GM12878 (cell line): ENCODE measurements around the gene CHRM5.

Source experiments
- BMI1 ChIP-seq: fragments of 450-650 bp; IDR thresholded peaks from 2 replicates; pipeline ENCODE4 v1.6.1; 2016; ENCODE audit warnings: mild to moderate bottlenecking, moderate library complexity, borderline replicate concordance
- FOXM1 ChIP-seq: IDR thresholded peaks from 2 replicates; pipeline ENCODE4 v1.6.1; 2012; ENCODE audit warnings: low read depth, mild to moderate bottlenecking, inconsistent platforms, low read length, moderate library complexity
- HCFC1 ChIP-seq: fragments of 150-350 bp; IDR thresholded peaks from 2 replicates; pipeline ENCODE4 v1.6.1; 2014; ENCODE audit warnings: low read length
- POLR2A ChIP-seq: IDR thresholded peaks from 2 replicates; pipeline ENCODE4 v1.6.1; 2011; ENCODE audit warnings: low read depth, mild to moderate bottlenecking, low read length
- POLR2AphosphoS2 ChIP-seq: IDR thresholded peaks from 2 replicates; pipeline ENCODE4 v1.6.1; 2011; ENCODE audit warnings: low read depth, mild to moderate bottlenecking, low read length, improper control_type of control experiment, moderate library complexity
- RCOR1 ChIP-seq: conservative IDR thresholded peaks from 2 replicates; pipeline ENCODE4 v1.6.1; 2012; ENCODE audit warnings: low read depth, low read length, improper control_type of control experiment
- TBL1XR1 ChIP-seq: IDR thresholded peaks from 2 replicates; pipeline ENCODE4 v1.6.1; 2012; ENCODE audit warnings: low read depth, low read length, improper control_type of control experiment
- TF ChIP-seq, protein P1 (sequence below), 3 experiments: IDR thresholded peaks in 2 of 3; conservative IDR thresholded peaks in 1 of 3; 2 replicates each; pipeline ENCODE4 v1.5.1; 2011; ENCODE audit warnings: low read depth in 3 of 3, low read length in 3 of 3, mild to moderate bottlenecking in 3 of 3, control low read depth in 2 of 3, moderate library complexity in 2 of 3, inconsistent platforms in 1 of 3, mixed read lengths in 1 of 3; ENCODE audit not compliant: control insufficient read depth in 2 of 3, insufficient read depth in 1 of 3; ENCODE audit errors: extremely low read depth in 1 of 3
- TF ChIP-seq, protein P2 (sequence below): IDR thresholded peaks from 2 replicates; pipeline ENCODE4 v1.6.1; 2012; ENCODE audit warnings: mild to moderate bottlenecking, low read depth, low read length
- TF ChIP-seq, protein P3 (sequence below): fragments of 450-650 bp; formaldehyde crosslinking; IDR thresholded peaks from 2 replicates; pipeline ENCODE4 v1.4.0; 2020; ENCODE audit warnings: mild to moderate bottlenecking, moderate library complexity

DNA sequence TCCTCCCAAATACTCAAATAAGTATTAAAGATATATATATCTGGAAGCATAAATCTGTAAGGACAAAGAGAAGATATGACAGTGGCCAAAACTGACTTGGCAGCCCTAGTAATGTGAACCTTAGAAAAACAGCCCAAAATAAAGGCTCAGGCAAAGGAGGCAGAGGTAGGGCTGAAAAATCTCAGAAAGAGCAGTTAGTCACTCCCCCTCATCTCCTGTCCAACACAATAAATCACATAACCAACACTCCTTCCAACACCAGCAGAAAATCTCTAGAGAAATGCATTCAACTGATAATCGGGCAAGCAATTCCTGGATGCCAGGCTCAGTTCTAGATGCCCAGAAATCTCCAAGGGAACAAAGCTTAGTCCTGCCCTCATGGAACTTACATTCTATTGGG lies 22.1 kb upstream of the CHRM5 start:
- TF ChIP-seq HCFC1 (no peak), POLR2A (no peak), BMI1 (no peak), POLR2AphosphoS2 (no peak), RCOR1 (no peak), FOXM1 (no peak), TBL1XR1 (no peak)
- TF ChIP-seq, protein P1, sequence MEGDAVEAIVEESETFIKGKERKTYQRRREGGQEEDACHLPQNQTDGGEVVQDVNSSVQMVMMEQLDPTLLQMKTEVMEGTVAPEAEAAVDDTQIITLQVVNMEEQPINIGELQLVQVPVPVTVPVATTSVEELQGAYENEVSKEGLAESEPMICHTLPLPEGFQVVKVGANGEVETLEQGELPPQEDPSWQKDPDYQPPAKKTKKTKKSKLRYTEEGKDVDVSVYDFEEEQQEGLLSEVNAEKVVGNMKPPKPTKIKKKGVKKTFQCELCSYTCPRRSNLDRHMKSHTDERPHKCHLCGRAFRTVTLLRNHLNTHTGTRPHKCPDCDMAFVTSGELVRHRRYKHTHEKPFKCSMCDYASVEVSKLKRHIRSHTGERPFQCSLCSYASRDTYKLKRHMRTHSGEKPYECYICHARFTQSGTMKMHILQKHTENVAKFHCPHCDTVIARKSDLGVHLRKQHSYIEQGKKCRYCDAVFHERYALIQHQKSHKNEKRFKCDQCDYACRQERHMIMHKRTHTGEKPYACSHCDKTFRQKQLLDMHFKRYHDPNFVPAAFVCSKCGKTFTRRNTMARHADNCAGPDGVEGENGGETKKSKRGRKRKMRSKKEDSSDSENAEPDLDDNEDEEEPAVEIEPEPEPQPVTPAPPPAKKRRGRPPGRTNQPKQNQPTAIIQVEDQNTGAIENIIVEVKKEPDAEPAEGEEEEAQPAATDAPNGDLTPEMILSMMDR (IDR thresholded peaks at IDR 0.05 in 2 of 3, conservative IDR thresholded peaks at IDR 0.05 in 1 of 3; ENCODE audit: control insufficient read depth in 2 of 3, extremely low read depth in 1 of 3, insufficient read depth in 1 of 3, low read depth in 3 of 3, low read length in 3 of 3): no peak
- TF ChIP-seq, protein P2, sequence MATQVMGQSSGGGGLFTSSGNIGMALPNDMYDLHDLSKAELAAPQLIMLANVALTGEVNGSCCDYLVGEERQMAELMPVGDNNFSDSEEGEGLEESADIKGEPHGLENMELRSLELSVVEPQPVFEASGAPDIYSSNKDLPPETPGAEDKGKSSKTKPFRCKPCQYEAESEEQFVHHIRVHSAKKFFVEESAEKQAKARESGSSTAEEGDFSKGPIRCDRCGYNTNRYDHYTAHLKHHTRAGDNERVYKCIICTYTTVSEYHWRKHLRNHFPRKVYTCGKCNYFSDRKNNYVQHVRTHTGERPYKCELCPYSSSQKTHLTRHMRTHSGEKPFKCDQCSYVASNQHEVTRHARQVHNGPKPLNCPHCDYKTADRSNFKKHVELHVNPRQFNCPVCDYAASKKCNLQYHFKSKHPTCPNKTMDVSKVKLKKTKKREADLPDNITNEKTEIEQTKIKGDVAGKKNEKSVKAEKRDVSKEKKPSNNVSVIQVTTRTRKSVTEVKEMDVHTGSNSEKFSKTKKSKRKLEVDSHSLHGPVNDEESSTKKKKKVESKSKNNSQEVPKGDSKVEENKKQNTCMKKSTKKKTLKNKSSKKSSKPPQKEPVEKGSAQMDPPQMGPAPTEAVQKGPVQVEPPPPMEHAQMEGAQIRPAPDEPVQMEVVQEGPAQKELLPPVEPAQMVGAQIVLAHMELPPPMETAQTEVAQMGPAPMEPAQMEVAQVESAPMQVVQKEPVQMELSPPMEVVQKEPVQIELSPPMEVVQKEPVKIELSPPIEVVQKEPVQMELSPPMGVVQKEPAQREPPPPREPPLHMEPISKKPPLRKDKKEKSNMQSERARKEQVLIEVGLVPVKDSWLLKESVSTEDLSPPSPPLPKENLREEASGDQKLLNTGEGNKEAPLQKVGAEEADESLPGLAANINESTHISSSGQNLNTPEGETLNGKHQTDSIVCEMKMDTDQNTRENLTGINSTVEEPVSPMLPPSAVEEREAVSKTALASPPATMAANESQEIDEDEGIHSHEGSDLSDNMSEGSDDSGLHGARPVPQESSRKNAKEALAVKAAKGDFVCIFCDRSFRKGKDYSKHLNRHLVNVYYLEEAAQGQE: no peak
- TF ChIP-seq, protein P3, sequence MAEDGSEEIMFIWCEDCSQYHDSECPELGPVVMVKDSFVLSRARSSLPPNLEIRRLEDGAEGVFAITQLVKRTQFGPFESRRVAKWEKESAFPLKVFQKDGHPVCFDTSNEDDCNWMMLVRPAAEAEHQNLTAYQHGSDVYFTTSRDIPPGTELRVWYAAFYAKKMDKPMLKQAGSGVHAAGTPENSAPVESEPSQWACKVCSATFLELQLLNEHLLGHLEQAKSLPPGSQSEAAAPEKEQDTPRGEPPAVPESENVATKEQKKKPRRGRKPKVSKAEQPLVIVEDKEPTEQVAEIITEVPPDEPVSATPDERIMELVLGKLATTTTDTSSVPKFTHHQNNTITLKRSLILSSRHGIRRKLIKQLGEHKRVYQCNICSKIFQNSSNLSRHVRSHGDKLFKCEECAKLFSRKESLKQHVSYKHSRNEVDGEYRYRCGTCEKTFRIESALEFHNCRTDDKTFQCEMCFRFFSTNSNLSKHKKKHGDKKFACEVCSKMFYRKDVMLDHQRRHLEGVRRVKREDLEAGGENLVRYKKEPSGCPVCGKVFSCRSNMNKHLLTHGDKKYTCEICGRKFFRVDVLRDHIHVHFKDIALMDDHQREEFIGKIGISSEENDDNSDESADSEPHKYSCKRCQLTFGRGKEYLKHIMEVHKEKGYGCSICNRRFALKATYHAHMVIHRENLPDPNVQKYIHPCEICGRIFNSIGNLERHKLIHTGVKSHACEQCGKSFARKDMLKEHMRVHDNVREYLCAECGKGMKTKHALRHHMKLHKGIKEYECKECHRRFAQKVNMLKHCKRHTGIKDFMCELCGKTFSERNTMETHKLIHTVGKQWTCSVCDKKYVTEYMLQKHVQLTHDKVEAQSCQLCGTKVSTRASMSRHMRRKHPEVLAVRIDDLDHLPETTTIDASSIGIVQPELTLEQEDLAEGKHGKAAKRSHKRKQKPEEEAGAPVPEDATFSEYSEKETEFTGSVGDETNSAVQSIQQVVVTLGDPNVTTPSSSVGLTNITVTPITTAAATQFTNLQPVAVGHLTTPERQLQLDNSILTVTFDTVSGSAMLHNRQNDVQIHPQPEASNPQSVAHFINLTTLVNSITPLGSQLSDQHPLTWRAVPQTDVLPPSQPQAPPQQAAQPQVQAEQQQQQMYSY (CRISPR knock-in tag): no peak
